ENCODE data around the gene MAIP1.

The MAIP1 gene

GRCh38 chr2:199940373-199940772 is 15.0 kb upstream of the MAIP1 start:
- DNase-seq, result peak; percentile 65
- in situ Hi-C loops (cut with HindIII; ENCODE audit: low pct_ligation_motif_present, low pct_unique_long_range_greater_than_20kb, low sequenced_read_pairs), result no loop called here

- in situ Hi-C loops (cut with HindIII; ENCODE audit: low pct_ligation_motif_present, low pct_unique_long_range_greater_than_20kb, low sequenced_read_pairs), result no loop called here
- no peak for DNase-seq
Observed at GRCh38 chr2:199943373-199943772, 12.0 kb upstream of the MAIP1 start.

GRCh38 chr2:199946196-199946595 is 9.2 kb upstream of the MAIP1 start:
- DNase-seq, result no peak
- in situ Hi-C loops (cut with HindIII; ENCODE audit: low pct_ligation_motif_present, low pct_unique_long_range_greater_than_20kb, low sequenced_read_pairs), result no loop called here

- in situ Hi-C loops (cut with HindIII; ENCODE audit: low pct_ligation_motif_present, low pct_unique_long_range_greater_than_20kb, low sequenced_read_pairs), result no loop called here
- DNase-seq, result no peak
Observed at GRCh38 chr2:199946836-199947235, 8.5 kb upstream of the MAIP1 start.

GRCh38 chr2:199950396-199950795 is 5.0 kb upstream of the MAIP1 start:
- no peak for DNase-seq
- in situ Hi-C loops (cut with HindIII; ENCODE audit: low pct_ligation_motif_present, low pct_unique_long_range_greater_than_20kb, low sequenced_read_pairs), result no loop called here

GRCh38 chr2:199951023-199951422 is 4.4 kb upstream of the MAIP1 start:
- DNase-seq, result no peak
- in situ Hi-C loops (cut with HindIII; ENCODE audit: low pct_ligation_motif_present, low pct_unique_long_range_greater_than_20kb, low sequenced_read_pairs), result no loop called here

GRCh38 chr2:199955007-199955338 is 409 bp upstream of the MAIP1 start:
- peak; percentile 54 for DNase-seq
- in situ Hi-C loops (cut with HindIII; ENCODE audit: low pct_ligation_motif_present, low pct_unique_long_range_greater_than_20kb, low sequenced_read_pairs), result no loop called here

- no peak for DNase-seq
- in situ Hi-C loops (cut with HindIII; ENCODE audit: low pct_ligation_motif_present, low pct_unique_long_range_greater_than_20kb, low sequenced_read_pairs), result no loop called here
Observed at GRCh38 chr2:199956062-199956380, 639 bp downstream of the MAIP1 start.

- no peak for DNase-seq
- in situ Hi-C loops (cut with HindIII; ENCODE audit: low pct_ligation_motif_present, low pct_unique_long_range_greater_than_20kb, low sequenced_read_pairs), result no loop called here
Observed at GRCh38 chr2:199958014-199958413, 2.6 kb downstream of the MAIP1 start.

- in situ Hi-C loops (cut with HindIII; ENCODE audit: low pct_ligation_motif_present, low pct_unique_long_range_greater_than_20kb, low sequenced_read_pairs), result no loop called here
Observed at GRCh38 chr2:199962203-199962602, 6.8 kb downstream of the MAIP1 start.

GRCh38 chr2:199966405-199966804 is 11.0 kb downstream of the MAIP1 start:
- DNase-seq, result no peak
- in situ Hi-C loops (cut with HindIII; ENCODE audit: low pct_ligation_motif_present, low pct_unique_long_range_greater_than_20kb, low sequenced_read_pairs), result no loop called here

More at GRCh38 chr2:199962203-199962602, 6.8 kb downstream of the MAIP1 start:
- no peak for DNase-seq

GRCh38 chr2:199966976-199967375 is 11.6 kb downstream of the MAIP1 start:
- no peak for DNase-seq
- in situ Hi-C loops (cut with HindIII; ENCODE audit: low pct_ligation_motif_present, low pct_unique_long_range_greater_than_20kb, low sequenced_read_pairs), result no loop called here

GRCh38 chr2:199968126-199968525 is 12.7 kb downstream of the MAIP1 start:
- in situ Hi-C loops (cut with HindIII; ENCODE audit: low pct_ligation_motif_present, low pct_unique_long_range_greater_than_20kb, low sequenced_read_pairs), result no loop called here
- no peak for DNase-seq

- in situ Hi-C loops (cut with HindIII; ENCODE audit: low pct_ligation_motif_present, low pct_unique_long_range_greater_than_20kb, low sequenced_read_pairs), result no loop called here
Observed at GRCh38 chr2:199972088-199972626, 16.8 kb downstream of the MAIP1 start.

GRCh38 chr2:199973703-199974102 is 18.3 kb downstream of the MAIP1 start:
- DNase-seq, result peak; percentile 57
- in situ Hi-C loops (cut with HindIII; ENCODE audit: low pct_ligation_motif_present, low pct_unique_long_range_greater_than_20kb, low sequenced_read_pairs), result no loop called here

More at GRCh38 chr2:199972088-199972626, 16.8 kb downstream of the MAIP1 start:
- no peak for DNase-seq

- in situ Hi-C loops (cut with HindIII; ENCODE audit: low pct_ligation_motif_present, low pct_unique_long_range_greater_than_20kb, low sequenced_read_pairs), result loop anchor here (25.0 kb wide), 1 partner anchor 512 kb away; no protein-coding TSS in a partner anchor
- DNase-seq, result no peak
Observed at GRCh38 chr2:199975273-199975895, 20.0 kb downstream of the MAIP1 start.

GRCh38 chr2:199977984-199978415 is 22.6 kb downstream of the MAIP1 start:
- DNase-seq, result peak; percentile 80
- in situ Hi-C loops (cut with HindIII; ENCODE audit: low pct_ligation_motif_present, low pct_unique_long_range_greater_than_20kb, low sequenced_read_pairs), result loop anchor here (25.0 kb wide), 1 partner anchor 509 kb away; no protein-coding TSS in a partner anchor

- DNase-seq, result no peak
- in situ Hi-C loops (cut with HindIII; ENCODE audit: low pct_ligation_motif_present, low pct_unique_long_range_greater_than_20kb, low sequenced_read_pairs), result loop anchor here (25.0 kb wide), 1 partner anchor 508 kb away; no protein-coding TSS in a partner anchor
Observed at GRCh38 chr2:199979398-199979797, 24.0 kb downstream of the MAIP1 start.

GRCh38 chr2:199979832-199980628 is 24.6 kb downstream of the MAIP1 start:
- in situ Hi-C loops (cut with HindIII; ENCODE audit: low pct_ligation_motif_present, low pct_unique_long_range_greater_than_20kb, low sequenced_read_pairs), result loop anchor here (25.0 kb wide), 1 partner anchor 507 kb away; no protein-coding TSS in a partner anchor
- peak; percentile 79 for DNase-seq
